ENCODE data around the gene UBE2O.
A peak's percentile ranks its signal among the peaks of the same experiment; 100 is the strongest.

The UBE2O gene

GRCh38 chr17:76500747-76501017, 47.7 kb upstream of the UBE2O start:
- Histone ChIP-seq H2AFZ (ENCODE audit: low read length) (peak overlapping the region; percentile 90), H3K4me2 (ENCODE audit: insufficient read depth, low read length, poor library complexity, severe bottlenecking) (peak overlapping the region; percentile 97), H3K23ac (ENCODE audit: low read depth, low read length, poor library complexity) (peak overlapping the region; percentile 52), H4K91ac (ENCODE audit: low read depth, low read length, poor library complexity) (no peak overlapping the region), H3K36me3 (replicated peaks in 1 of 2; ENCODE audit: control insufficient read depth in 2 of 2, insufficient read depth in 2 of 2, low read length in 2 of 2) (no peaks in the 10 kb centered on the region), H2BK12ac (ENCODE audit: low read length) (no peak overlapping the region), H2BK15ac (ENCODE audit: low read length) (peak overlapping the region; percentile 60), H3K9me3 (replicated peaks in 1 of 2; ENCODE audit: control insufficient read depth in 2 of 2, insufficient read depth in 1 of 2, low read depth in 1 of 2, low read length in 2 of 2) (no peaks in the 10 kb centered on the region), H3K14ac (ENCODE audit: low read length) (no peak overlapping the region), H2BK5ac (ENCODE audit: low read length) (peak overlapping the region; percentile 85), H3K79me1 (ENCODE audit: low read depth, low read length) (no peaks in the 10 kb centered on the region), H3K4me3 (ENCODE audit: low read length in 2 of 2) (peak overlapping the region in 1 of 2 donors; percentile 81), H3K18ac (ENCODE audit: low read length) (peak overlapping the region; percentile 38), H3K27me3 (ENCODE audit: control insufficient read depth in 3 of 3, insufficient read depth in 3 of 3, low read depth in 1 of 3, low read length in 3 of 3) (peaks cover 5 to 81% (median 14%) of the 10 kb centered on the region in 3 experiments), H4K8ac (ENCODE audit: low read depth, low read length) (no peak overlapping the region), H3K4ac (ENCODE audit: low read length) (no peak overlapping the region), H2BK120ac (ENCODE audit: low read depth, low read length) (no peak overlapping the region), H2AK5ac (ENCODE audit: low read depth, low read length) (no peak overlapping the region), H3K4me1 (ENCODE audit: control insufficient read depth in 2 of 2, insufficient read depth in 1 of 2, low read depth in 1 of 2, low read length in 2 of 2) (peaks cover 9 to 28% of the 10 kb centered on the region in 2 donors), H3K27ac (replicated peaks; ENCODE audit: low read length) (no peak overlapping the region), H3K9ac (ENCODE audit: low read depth, low read length, poor library complexity) (peak overlapping the region; percentile 79)
- DNase-seq (ENCODE audit: low spot score) = no peak
- WGBS, 2 donors (ENCODE audit: extremely low coverage in 2 of 2, insufficient read length in 2 of 2, insufficient replicate concordance in 1 of 2) = no CpG with 5 or more reads among the region's 10 CpGs

- H3K23ac ChIP-seq (ENCODE audit: low read depth, low read length, poor library complexity) = peak overlapping the region; percentile 52
- H3K27me3 ChIP-seq (ENCODE audit: control insufficient read depth in 3 of 3, insufficient read depth in 3 of 3, low read depth in 1 of 3, low read length in 3 of 3) = peaks cover 5 to 83% (median 14%) of the 10 kb centered on the region in 3 experiments
- H3K4me3 ChIP-seq (ENCODE audit: low read length in 2 of 2) = no peak overlapping the region
- H3K4ac ChIP-seq (ENCODE audit: low read length) = no peak overlapping the region
- H2AFZ ChIP-seq (ENCODE audit: low read length) = no peak overlapping the region
- H3K36me3 ChIP-seq (replicated peaks in 1 of 2; ENCODE audit: control insufficient read depth in 2 of 2, insufficient read depth in 2 of 2, low read length in 2 of 2) = no peaks in the 10 kb centered on the region
- H3K4me1 ChIP-seq (ENCODE audit: control insufficient read depth in 2 of 2, insufficient read depth in 1 of 2, low read depth in 1 of 2, low read length in 2 of 2) = peaks cover 9 to 28% of the 10 kb centered on the region in 2 donors
- H3K18ac ChIP-seq (ENCODE audit: low read length) = no peak overlapping the region
- no CpG with 5 or more reads among the region's 17 CpGs for WGBS, 2 donors (ENCODE audit: extremely low coverage in 2 of 2, insufficient read length in 2 of 2, insufficient replicate concordance in 1 of 2)
- peak overlapping the region; percentile 85 for H2BK5ac ChIP-seq (ENCODE audit: low read length)
- no peak overlapping the region for H4K8ac ChIP-seq (ENCODE audit: low read depth, low read length)
- no peak for DNase-seq (ENCODE audit: low spot score)
- peak overlapping the region; percentile 79 for H3K9ac ChIP-seq (ENCODE audit: low read depth, low read length, poor library complexity)
- H4K91ac ChIP-seq (ENCODE audit: low read depth, low read length, poor library complexity) = no peak overlapping the region
- H2BK120ac ChIP-seq (ENCODE audit: low read depth, low read length) = no peak overlapping the region
- H2AK5ac ChIP-seq (ENCODE audit: low read depth, low read length) = no peak overlapping the region
- no peaks in the 10 kb centered on the region for H3K9me3 ChIP-seq (replicated peaks in 1 of 2; ENCODE audit: control insufficient read depth in 2 of 2, insufficient read depth in 1 of 2, low read depth in 1 of 2, low read length in 2 of 2)
- H3K4me2 ChIP-seq (ENCODE audit: insufficient read depth, low read length, poor library complexity, severe bottlenecking) = peak overlapping the region; percentile 97
- no peaks in the 10 kb centered on the region for H3K79me1 ChIP-seq (ENCODE audit: low read depth, low read length)
- no peak overlapping the region for H2BK15ac ChIP-seq (ENCODE audit: low read length)
- no peak overlapping the region for H2BK12ac ChIP-seq (ENCODE audit: low read length)
- no peak overlapping the region for H3K14ac ChIP-seq (ENCODE audit: low read length)
- no peak overlapping the region for H3K27ac ChIP-seq (replicated peaks; ENCODE audit: low read length)
Observed at GRCh38 chr17:76500074-76500746, 47.3 kb upstream of the UBE2O start.

GRCh38 chr17:76499267-76499667, 46.3 kb upstream of the UBE2O start:
- WGBS, 2 donors (ENCODE audit: extremely low coverage in 2 of 2, insufficient read length in 2 of 2, insufficient replicate concordance in 1 of 2) = no CpG with 5 or more reads among the region's 5 CpGs
- Histone ChIP-seq H4K8ac (ENCODE audit: low read depth, low read length) (no peak overlapping the region), H2BK5ac (ENCODE audit: low read length) (no peak overlapping the region), H3K14ac (ENCODE audit: low read length) (no peak overlapping the region), H3K4me1 (ENCODE audit: control insufficient read depth in 2 of 2, insufficient read depth in 1 of 2, low read depth in 1 of 2, low read length in 2 of 2) (peaks cover 9 to 28% of the 10 kb centered on the region in 2 donors), H3K36me3 (replicated peaks in 1 of 2; ENCODE audit: control insufficient read depth in 2 of 2, insufficient read depth in 2 of 2, low read length in 2 of 2) (no peaks in the 10 kb centered on the region), H2AK5ac (ENCODE audit: low read depth, low read length) (peak overlapping the region; percentile 59), H2BK15ac (ENCODE audit: low read length) (no peak overlapping the region), H3K79me1 (ENCODE audit: low read depth, low read length) (no peaks in the 10 kb centered on the region), H3K9me3 (replicated peaks in 1 of 2; ENCODE audit: control insufficient read depth in 2 of 2, insufficient read depth in 1 of 2, low read depth in 1 of 2, low read length in 2 of 2) (no peaks in the 10 kb centered on the region), H2AFZ (ENCODE audit: low read length) (no peak overlapping the region), H2BK120ac (ENCODE audit: low read depth, low read length) (no peak overlapping the region), H3K4me3 (ENCODE audit: low read length in 2 of 2) (no peak overlapping the region), H3K4ac (ENCODE audit: low read length) (no peak overlapping the region), H3K23ac (ENCODE audit: low read depth, low read length, poor library complexity) (no peak overlapping the region), H3K27ac (replicated peaks; ENCODE audit: low read length) (no peak overlapping the region), H3K27me3 (ENCODE audit: control insufficient read depth in 3 of 3, insufficient read depth in 3 of 3, low read depth in 1 of 3, low read length in 3 of 3) (peaks cover 5 to 86% (median 14%) of the 10 kb centered on the region in 3 experiments), H3K4me2 (ENCODE audit: insufficient read depth, low read length, poor library complexity, severe bottlenecking) (no peak overlapping the region), H2BK12ac (ENCODE audit: low read length) (no peak overlapping the region), H3K9ac (ENCODE audit: low read depth, low read length, poor library complexity) (no peak overlapping the region), H4K91ac (ENCODE audit: low read depth, low read length, poor library complexity) (no peak overlapping the region), H3K18ac (ENCODE audit: low read length) (no peak overlapping the region)
- no peak for DNase-seq (ENCODE audit: low spot score)

- no CpG with 5 or more reads among the region's 4 CpGs for WGBS, 2 donors (ENCODE audit: extremely low coverage in 2 of 2, insufficient read length in 2 of 2, insufficient replicate concordance in 1 of 2)
- Histone ChIP-seq H2AFZ (ENCODE audit: low read length) (no peak overlapping the region), H3K23ac (ENCODE audit: low read depth, low read length, poor library complexity) (no peak overlapping the region), H4K91ac (ENCODE audit: low read depth, low read length, poor library complexity) (no peak overlapping the region), H3K79me1 (ENCODE audit: low read depth, low read length) (no peaks in the 10 kb centered on the region), H2BK12ac (ENCODE audit: low read length) (no peak overlapping the region), H3K4me2 (ENCODE audit: insufficient read depth, low read length, poor library complexity, severe bottlenecking) (no peak overlapping the region), H3K36me3 (replicated peaks in 1 of 2; ENCODE audit: control insufficient read depth in 2 of 2, insufficient read depth in 2 of 2, low read length in 2 of 2) (no peaks in the 10 kb centered on the region), H3K14ac (ENCODE audit: low read length) (no peak overlapping the region), H3K9ac (ENCODE audit: low read depth, low read length, poor library complexity) (no peak overlapping the region), H3K9me3 (replicated peaks in 1 of 2; ENCODE audit: control insufficient read depth in 2 of 2, insufficient read depth in 1 of 2, low read depth in 1 of 2, low read length in 2 of 2) (no peaks in the 10 kb centered on the region), H3K4me1 (ENCODE audit: control insufficient read depth in 2 of 2, insufficient read depth in 1 of 2, low read depth in 1 of 2, low read length in 2 of 2) (peaks cover 9 to 28% of the 10 kb centered on the region in 2 donors), H2BK15ac (ENCODE audit: low read length) (no peak overlapping the region), H3K27ac (replicated peaks; ENCODE audit: low read length) (no peak overlapping the region), H4K8ac (ENCODE audit: low read depth, low read length) (no peak overlapping the region), H3K27me3 (ENCODE audit: control insufficient read depth in 3 of 3, insufficient read depth in 3 of 3, low read depth in 1 of 3, low read length in 3 of 3) (peaks cover 5 to 90% (median 14%) of the 10 kb centered on the region in 3 experiments), H3K18ac (ENCODE audit: low read length) (no peak overlapping the region), H2BK120ac (ENCODE audit: low read depth, low read length) (no peak overlapping the region), H2AK5ac (ENCODE audit: low read depth, low read length) (no peak overlapping the region), H3K4me3 (ENCODE audit: low read length in 2 of 2) (no peak overlapping the region), H2BK5ac (ENCODE audit: low read length) (no peak overlapping the region), H3K4ac (ENCODE audit: low read length) (no peak overlapping the region)
- no peak for DNase-seq (ENCODE audit: low spot score)
Observed at GRCh38 chr17:76498876-76499251, 45.9 kb upstream of the UBE2O start.

Measured in neuronal stem cell (in vitro differentiated cells).